ENCODE results near the gene CHCHD1.
"Not testable (repeated sequence)": the region's sequence is repeated elsewhere in the genome, so short reads cannot be mapped to it uniquely, and the experiment has no call there.

CHCHD1 gene

DNA sequence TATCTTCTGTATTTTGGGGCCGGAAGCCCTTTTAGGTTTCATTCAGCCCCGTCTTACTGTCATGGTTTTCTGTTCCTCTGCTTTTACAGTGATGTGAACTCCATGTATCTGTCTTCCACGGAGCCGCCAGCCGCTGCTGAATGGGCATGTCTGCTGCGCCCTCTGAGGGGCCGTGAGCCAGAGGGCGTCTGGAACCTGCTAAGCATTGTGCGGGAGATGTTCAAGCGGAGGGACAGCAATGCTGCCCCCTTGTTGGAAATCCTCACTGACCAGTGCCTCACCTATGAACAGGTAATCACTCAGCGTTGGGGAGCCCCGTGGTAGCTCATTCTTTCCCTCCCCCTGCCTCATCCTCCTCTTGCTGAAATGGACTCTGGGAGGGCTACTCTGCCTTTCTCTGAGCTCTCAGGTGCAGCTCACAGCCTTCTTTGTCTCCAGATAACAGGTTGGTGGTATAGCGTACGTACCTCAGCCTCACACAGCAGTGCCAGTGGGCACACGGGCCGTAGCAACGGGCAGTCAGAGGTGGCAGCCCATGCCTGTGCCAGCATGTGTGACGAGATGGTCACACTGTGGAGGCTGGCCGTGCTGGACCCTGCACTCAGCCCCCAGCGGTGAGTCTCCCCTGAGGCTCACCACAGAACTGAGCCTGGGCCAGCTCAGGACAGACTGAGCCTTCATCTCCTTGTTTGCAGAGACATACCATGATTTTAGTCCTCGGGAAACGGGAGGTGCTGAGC lies 9.2 kb downstream of the CHCHD1 start:
- TF ChIP-seq, protein P1, sequence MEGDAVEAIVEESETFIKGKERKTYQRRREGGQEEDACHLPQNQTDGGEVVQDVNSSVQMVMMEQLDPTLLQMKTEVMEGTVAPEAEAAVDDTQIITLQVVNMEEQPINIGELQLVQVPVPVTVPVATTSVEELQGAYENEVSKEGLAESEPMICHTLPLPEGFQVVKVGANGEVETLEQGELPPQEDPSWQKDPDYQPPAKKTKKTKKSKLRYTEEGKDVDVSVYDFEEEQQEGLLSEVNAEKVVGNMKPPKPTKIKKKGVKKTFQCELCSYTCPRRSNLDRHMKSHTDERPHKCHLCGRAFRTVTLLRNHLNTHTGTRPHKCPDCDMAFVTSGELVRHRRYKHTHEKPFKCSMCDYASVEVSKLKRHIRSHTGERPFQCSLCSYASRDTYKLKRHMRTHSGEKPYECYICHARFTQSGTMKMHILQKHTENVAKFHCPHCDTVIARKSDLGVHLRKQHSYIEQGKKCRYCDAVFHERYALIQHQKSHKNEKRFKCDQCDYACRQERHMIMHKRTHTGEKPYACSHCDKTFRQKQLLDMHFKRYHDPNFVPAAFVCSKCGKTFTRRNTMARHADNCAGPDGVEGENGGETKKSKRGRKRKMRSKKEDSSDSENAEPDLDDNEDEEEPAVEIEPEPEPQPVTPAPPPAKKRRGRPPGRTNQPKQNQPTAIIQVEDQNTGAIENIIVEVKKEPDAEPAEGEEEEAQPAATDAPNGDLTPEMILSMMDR (IDR thresholded peaks at IDR 0.05; ENCODE audit: low read depth, low read length, missing control alignments) = no peak
- DNase-seq (ENCODE audit: extremely low read depth, low read depth) = no peak
- no peak overlapping the region for H3K4me3 ChIP-seq (replicated peaks; ENCODE audit: low read depth, low read length)

DNA sequence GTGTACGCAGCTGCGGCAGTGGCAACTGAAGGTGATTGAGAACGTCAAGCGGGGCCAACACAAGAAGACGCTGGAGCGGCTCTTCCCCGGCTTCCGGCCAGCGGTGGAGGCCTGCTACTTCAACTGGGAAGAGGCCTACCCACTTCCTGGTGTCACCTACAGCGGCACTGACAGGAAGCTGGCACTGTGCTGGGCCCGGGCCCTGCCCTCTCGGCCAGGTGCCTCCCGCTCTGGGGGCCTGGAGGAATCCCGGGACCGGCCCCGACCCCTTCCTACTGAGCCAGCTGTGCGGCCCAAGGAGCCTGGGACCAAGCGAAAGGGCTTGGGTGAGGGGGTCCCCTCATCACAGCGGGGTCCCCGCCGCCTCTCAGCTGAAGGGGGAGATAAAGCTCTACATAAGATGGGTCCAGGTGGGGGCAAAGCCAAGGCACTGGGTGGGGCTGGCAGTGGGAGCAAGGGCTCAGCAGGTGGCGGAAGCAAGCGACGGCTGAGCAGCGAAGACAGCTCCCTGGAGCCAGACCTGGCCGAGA lies 10.1 kb downstream of the CHCHD1 start:
- no peak for DNase-seq (ENCODE audit: extremely low read depth, low read depth)
- TF ChIP-seq, protein P1 (IDR thresholded peaks at IDR 0.05; ENCODE audit: low read depth, low read length, missing control alignments) = no peak
- H3K4me3 ChIP-seq (replicated peaks; ENCODE audit: low read depth, low read length) = no peak overlapping the region

DNA sequence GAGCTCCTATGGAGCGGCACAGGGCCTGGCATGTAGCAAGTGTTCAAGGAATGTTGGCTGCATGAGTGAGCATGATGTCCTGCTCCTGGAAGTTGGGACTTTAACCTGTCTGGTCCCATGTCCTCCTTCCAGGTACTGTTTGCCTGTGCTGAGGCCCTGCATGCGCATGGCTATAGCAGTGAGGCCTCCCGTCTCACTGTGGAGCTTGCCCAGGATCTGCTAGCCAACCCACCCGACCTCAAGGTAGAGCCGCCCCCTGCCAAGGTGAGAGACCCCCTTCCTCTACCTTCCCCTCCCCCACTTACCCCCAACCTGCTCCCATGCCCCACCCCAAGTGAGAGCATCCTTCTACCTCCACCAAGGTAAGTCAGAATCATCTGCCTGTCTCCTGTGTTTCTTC lies 11.6 kb downstream of the CHCHD1 start:
- no peak for DNase-seq (ENCODE audit: extremely low read depth, low read depth)
- TF ChIP-seq, protein P1 (IDR thresholded peaks at IDR 0.05; ENCODE audit: low read depth, low read length, missing control alignments) = no peak
- H3K4me3 ChIP-seq (replicated peaks; ENCODE audit: low read depth, low read length) = no peak overlapping the region

GRCh38 chr10:73795491-73795890 lies 13.6 kb downstream of the CHCHD1 start:
- H3K4me3 ChIP-seq (replicated peaks; ENCODE audit: low read depth, low read length); DNase-seq (ENCODE audit: extremely low read depth, low read depth): not testable (repeated sequence)

- not testable (repeated sequence) for DNase-seq (ENCODE audit: extremely low read depth, low read depth)
Observed at GRCh38 chr10:73796035-73796434, 14.2 kb downstream of the CHCHD1 start.

DNA sequence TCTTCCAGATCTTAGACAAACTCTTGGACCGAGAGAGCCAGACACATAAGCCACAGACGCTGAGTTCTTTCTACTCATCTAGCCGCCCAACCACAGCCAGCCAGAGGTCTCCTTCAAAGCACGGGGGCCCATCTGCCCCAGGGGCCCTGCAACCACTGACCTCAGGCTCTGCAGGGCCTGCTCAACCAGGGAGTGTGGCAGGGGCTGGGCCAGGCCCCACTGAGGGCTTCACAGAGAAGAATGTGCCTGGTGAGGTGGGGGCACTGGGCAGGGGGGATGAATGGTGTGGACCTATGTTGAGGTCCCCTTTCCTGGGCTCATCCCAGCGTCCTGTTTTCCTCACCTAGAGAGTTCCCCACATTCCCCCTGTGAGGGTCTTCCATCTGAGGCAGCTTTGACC lies 14.9 kb downstream of the CHCHD1 start:
- no peak for DNase-seq (ENCODE audit: extremely low read depth, low read depth)
- H3K4me3 ChIP-seq (replicated peaks; ENCODE audit: low read depth, low read length) = no peak overlapping the region
- TF ChIP-seq, protein P1 (IDR thresholded peaks at IDR 0.05; ENCODE audit: low read depth, low read length, missing control alignments) = no peak

More at GRCh38 chr10:73796035-73796434, 14.2 kb downstream of the CHCHD1 start:
- H3K4me3 ChIP-seq (replicated peaks; ENCODE audit: low read depth, low read length) = not testable (repeated sequence)

DNA sequence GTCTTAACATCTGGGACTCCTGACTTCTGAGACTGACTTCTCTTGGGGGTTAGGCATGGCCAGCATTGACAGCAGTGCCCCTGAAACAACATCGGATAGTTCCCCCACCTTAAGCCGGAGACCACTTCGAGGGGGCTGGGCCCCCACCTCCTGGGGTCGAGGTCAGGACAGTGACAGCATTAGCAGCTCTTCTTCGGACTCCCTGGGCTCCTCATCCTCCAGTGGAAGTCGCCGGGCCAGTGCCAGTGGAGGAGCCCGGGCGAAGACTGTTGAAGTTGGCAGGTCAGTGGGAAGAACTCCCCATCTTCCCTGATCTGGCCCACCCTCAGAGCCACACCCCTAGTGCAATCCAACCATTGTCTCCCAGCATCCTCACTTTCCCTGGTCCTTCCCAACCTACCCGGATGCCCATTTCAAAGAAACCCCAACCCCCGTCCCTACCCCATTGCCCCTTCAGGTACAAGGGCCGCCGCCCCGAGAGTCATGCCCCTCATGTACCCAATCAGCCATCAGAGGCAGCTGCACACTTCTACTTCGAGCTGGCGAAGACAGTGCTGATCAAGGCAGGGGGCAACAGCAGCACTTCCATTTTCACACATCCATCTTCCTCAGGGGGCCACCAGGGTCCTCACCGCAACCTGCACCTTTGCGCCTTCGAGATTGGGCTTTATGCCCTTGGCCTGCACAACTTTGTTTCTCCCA lies 15.6 kb downstream of the CHCHD1 start:
- TF ChIP-seq, protein P1 (IDR thresholded peaks at IDR 0.05; ENCODE audit: low read depth, low read length, missing control alignments) = no peak
- H3K4me3 ChIP-seq (replicated peaks; ENCODE audit: low read depth, low read length) = no peak overlapping the region

More for the DNA sequence above, 15.6 kb downstream of the CHCHD1 start:
- no peak for DNase-seq (ENCODE audit: extremely low read depth, low read depth)
